HG02870 (cell line): Measurements from ENCODE around the gene NDE1.
"Not testable (repeated sequence)": the region's sequence is repeated elsewhere in the genome, so short reads cannot be mapped to it uniquely, and the experiment has no call there.

ENCODE experiments used
- ATAC-seq: cut with Tn5 transposase; IDR thresholded peaks from one replicate; pipeline ENCODE4 v1.9.1; 2021; ENCODE audit warnings: mild to moderate bottlenecking, moderate library complexity; ENCODE audit not compliant: unreplicated experiment

Gene NDE1

GRCh38 chr16:15649727-15650018, 372 bp upstream of the NDE1 start:
- ATAC-seq: no peak

- no peak for ATAC-seq
These were observed 690 bp downstream of the NDE1 start for GRCh38 chr16:15650698-15651171.

DNA sequence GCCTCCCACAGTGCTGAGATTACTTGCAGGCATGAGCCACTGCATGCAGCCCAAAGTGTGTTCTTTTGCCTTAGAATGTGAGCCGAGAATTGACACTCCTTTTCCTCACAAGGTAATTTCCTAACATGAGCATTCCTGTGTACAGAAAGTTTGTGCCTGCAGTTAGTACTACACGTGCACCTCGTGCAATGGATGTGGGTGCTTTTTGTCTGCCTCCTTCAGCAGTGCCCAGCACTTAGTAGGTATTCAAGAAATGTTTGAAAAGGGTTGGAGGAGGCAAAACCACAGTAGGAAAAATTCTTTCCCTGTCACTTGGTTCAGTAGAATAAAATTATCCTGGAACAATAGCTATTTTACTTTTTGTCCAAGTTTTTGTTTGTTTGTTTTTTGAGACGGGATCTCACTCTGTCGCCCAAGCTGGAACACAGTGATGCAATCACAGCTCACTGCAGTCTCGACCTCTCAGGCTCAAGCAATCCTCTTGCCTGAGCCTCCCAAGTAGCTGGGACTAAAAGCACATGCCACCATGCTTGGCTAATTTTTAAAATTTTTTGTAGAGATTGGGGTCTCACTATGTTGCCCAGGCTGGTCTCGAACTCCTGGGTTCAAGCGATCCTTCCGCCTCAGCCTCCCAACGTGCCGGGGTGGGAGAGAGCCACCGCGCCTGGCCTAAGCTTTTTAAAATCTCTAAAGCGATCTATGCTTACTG, 2.4 kb downstream of the NDE1 start:
- no peak for ATAC-seq

DNA sequence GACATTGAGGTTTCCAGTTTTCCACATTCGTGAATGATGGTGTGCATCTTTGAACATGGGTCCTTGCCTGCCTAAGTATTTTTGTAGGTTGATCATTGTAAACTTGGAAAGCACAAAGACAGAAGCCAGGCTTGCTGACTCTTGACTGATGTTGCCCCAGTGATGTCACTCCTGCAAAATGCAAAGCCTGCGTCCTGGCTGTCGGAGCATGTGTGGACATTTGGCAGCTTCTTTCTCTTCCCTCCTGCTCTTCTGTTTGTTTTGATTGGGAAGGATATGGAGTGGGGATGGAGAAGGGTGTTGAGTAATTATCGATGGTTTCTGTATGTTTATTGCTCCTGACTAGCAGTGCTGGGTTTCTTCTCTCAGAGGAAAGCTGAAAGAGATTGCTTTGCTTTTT, 3.2 kb downstream of the NDE1 start:
- no peak for ATAC-seq

- ATAC-seq: no peak
These were observed 4.5 kb downstream of the NDE1 start for GRCh38 chr16:15654591-15654990.

DNA sequence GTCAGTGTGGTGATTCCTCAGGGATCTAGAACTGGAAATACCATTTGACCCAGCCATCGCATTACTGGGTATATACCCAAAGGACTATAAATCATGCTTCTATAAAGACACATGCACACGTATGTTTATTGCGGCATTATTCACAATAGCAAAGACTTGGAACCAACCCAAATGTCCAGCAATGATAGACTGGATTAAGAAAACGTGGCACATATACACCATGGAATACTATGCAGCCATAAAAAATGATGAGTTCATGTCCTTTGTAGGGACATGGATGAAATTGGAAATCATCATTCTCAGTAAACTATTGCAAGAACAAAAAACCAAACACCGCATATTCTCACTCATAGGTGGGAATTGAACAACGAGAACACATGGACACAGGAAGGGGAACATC, 5.5 kb downstream of the NDE1 start:
- not testable (repeated sequence) for ATAC-seq

DNA sequence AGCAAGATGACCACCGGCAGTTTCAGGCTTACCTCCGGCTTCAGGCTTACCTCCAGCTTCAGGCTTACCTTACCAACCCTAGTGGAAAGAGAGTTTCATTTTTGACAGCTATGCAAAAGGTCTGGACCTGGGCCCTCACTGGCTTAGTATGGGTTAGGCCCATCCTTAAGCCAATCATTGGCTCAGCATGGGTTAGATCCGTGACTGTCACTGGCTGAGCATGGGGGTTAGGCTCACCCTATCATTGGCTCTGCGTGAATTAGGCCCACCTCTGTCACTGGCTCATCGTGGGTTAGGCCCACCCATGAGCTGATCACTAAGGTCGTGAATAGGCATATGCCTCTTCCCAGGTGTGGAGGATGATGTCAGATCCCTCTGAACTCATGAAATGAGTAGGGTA, 8.1 kb downstream of the NDE1 start:
- ATAC-seq: no peak

GRCh38 chr16:15658556-15658955, 8.5 kb downstream of the NDE1 start:
- ATAC-seq: no peak

DNA sequence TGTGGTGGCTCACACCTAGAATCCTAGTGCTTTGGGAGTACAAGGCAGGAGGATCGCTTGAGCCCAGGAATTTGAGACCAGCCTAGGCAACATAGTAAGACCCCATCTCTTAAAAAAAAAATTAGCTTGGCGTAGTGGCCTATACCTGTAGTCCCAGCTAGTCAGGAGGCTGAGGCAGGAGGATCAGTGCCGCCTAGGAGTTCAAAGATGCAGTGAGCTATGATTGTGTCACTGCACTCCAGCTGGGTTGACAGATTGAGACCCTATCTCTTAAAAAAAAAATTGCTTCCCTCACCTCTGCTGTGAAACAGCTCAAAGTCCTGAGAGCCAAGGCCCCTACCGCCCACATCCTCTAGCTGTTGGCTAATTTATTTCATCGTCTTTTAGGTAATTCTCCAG, 10.2 kb downstream of the NDE1 start:
- no peak for ATAC-seq

GRCh38 chr16:15665107-15665506, 15.1 kb downstream of the NDE1 start:
- no peak for ATAC-seq

GRCh38 chr16:15667091-15667742, 17.2 kb downstream of the NDE1 start:
- ATAC-seq: no peak

DNA sequence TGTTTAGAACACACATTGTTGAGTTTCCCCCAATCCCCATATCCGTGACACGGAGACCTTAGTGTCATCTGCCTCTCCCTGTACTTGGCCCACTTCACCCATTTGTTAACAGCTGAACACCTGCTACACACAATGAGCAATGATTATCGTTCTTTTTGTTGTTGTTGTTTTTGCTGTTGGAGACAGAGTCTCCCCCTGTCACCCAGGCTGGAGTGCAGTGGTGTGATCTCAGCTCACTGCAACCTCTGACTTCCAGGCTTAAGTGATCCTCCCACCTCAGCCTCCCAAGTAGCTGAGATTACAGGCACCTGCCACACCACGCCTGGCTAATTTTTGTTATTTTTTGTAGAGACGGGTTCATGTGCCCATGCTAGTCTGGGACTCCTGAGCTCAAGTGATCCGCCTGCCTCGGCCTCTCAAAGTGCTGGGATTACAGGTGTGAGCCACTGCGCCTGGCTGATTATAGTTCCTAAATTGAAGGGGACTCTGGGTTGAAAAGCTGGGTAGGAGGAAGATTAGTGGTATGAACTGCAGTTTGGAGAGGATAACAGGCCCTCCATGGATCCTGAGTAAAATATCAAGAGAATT, 21.6 kb downstream of the NDE1 start:
- ATAC-seq: no peak

- ATAC-seq: not testable (repeated sequence)
These were observed 22.1 kb downstream of the NDE1 start for GRCh38 chr16:15672127-15672513.

DNA sequence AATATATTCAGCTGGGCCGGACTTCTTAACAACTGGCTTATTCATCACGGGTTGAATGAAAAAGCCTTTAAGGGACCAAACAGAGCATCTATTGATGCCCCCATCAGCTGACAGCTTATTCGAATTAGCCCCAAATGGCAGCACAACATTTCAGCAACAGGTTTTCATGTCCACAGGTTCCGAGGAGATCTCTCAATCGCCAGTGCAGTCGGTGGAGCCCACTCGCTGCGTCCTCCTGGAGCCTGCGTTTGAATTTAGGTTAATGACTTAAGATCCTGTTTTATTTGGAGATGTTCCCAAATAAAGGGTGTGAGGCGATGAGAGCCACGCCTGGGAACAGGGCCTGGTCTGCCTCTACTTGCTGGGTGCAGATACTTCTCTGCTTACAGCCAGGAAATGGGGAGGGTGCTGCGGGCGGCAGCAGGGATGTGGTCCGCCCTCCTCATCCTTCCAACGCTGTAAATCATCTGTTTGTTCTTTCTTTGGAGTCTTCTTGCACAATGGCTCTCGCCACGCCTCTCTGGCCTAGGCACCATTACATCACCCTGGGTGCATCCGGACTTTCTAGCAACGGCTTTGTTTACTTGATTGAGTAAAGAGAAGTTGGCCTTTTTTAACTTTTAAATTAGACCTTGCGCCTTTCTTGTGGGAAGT, 22.6 kb downstream of the NDE1 start:
- no peak for ATAC-seq

GRCh38 chr16:15674571-15674970, 24.5 kb downstream of the NDE1 start:
- no peak for ATAC-seq

DNA sequence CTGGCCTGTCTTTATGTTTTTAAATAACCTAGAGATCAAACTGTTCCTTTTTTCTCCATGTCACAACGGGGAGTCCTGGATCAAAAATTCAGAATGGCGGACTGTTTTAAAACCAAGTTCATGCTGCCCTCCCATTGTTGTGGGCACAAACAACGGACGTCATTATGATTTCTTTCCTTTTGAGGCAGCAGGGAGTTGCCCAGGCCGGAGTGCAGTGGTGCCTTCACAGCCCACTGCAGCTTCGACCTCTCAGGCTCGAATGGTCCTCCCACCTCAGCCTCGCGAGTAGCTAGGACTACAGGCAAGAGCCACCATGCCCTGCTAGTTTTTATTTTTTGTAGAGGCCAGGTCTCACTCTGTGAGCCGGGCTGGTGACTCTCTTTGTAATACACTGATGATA, 26.5 kb downstream of the NDE1 start:
- no peak for ATAC-seq

- no peak for ATAC-seq
These were observed 27.4 kb downstream of the NDE1 start for GRCh38 chr16:15677447-15677846.

- no peak for ATAC-seq
These were observed 32.1 kb downstream of the NDE1 start for GRCh38 chr16:15682105-15682570.

DNA sequence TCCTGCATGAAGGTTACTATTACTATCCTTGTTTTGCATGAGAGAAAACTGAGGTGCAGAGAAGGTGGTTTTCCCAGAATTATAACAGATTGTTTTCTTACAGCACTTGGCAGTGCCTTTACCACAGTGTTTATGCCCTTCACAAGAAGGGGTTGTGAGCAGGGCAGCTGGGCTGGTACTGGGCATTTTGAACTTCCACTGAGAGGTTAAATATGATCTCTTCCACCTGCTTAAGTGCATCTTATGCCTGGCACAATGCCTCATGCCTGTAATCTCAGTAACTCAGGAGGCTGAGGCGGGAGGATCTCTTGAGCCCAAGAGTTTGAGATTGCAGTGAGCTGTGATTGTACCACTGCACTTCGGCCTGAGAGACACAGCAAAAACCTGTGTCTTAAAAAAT, 36.2 kb downstream of the NDE1 start:
- no peak for ATAC-seq

DNA sequence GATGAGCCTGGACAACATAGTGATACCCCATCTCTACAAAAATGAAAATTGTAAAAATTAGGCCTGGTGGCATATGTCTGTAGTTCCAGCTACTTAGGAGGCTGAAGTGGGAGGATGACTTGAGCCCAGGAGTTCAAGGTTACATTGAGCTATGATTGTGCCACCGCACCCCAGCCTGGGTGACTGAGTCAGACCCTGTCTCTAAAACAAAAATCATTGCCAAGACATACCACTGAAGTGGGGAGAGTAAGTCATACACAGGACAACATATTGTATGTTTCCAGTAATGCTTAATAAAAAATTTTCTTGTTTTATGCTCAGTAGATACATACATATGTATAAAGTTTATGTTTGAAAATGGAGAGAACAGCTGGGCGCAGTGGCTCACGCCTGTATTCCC, 39.2 kb downstream of the NDE1 start:
- ATAC-seq: no peak

- ATAC-seq: no peak
These were observed 40.3 kb downstream of the NDE1 start for GRCh38 chr16:15690296-15690695.

DNA sequence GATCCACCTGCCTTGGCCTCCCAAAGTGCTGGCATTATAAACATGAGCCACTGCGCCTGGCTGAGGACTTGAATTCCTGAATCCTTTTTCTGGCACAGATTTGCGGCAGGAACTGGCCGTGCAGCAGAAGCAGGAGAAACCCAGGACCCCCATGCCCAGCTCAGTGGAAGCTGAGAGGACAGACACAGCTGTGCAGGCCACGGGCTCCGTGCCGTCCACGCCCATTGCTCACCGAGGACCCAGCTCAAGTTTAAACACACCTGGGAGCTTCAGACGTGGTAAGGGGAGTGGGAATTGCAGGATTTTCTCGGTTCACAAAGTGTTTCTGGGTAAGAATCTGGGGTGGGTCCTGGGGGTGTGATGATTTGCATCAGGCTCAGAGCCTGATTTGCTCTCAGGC, 41.0 kb downstream of the NDE1 start:
- ATAC-seq: no peak
